ENCODE measurements around the gene ATP6V0B.

The ATP6V0B gene

GRCh38 chr1:43935711-43936427 lies 38.9 kb upstream of the ATP6V0B start:
- no peaks in the 10 kb centered on the region for H3K9me3 ChIP-seq (ENCODE audit: low read length)
- H3K27me3 ChIP-seq (ENCODE audit: control insufficient read depth in 1 of 2, insufficient read depth in 2 of 2, low read length in 2 of 2): peaks cover 11 to 12% of the 10 kb centered on the region in 2 donors
- no peaks in the 10 kb centered on the region for H3K36me3 ChIP-seq (ENCODE audit: insufficient read depth, low read length)
- H3K27ac ChIP-seq (ENCODE audit: low read depth, low read length): no peak overlapping the region
- peaks cover 30% of the 10 kb centered on the region for H3K4me1 ChIP-seq (ENCODE audit: insufficient read depth, low read length)
- H3K9ac ChIP-seq (ENCODE audit: low read length): no peak overlapping the region
- H3K4me3 ChIP-seq (ENCODE audit: low read depth in 1 of 2, low read length in 2 of 2): peak overlapping the region; percentile 15 to 58

DNA sequence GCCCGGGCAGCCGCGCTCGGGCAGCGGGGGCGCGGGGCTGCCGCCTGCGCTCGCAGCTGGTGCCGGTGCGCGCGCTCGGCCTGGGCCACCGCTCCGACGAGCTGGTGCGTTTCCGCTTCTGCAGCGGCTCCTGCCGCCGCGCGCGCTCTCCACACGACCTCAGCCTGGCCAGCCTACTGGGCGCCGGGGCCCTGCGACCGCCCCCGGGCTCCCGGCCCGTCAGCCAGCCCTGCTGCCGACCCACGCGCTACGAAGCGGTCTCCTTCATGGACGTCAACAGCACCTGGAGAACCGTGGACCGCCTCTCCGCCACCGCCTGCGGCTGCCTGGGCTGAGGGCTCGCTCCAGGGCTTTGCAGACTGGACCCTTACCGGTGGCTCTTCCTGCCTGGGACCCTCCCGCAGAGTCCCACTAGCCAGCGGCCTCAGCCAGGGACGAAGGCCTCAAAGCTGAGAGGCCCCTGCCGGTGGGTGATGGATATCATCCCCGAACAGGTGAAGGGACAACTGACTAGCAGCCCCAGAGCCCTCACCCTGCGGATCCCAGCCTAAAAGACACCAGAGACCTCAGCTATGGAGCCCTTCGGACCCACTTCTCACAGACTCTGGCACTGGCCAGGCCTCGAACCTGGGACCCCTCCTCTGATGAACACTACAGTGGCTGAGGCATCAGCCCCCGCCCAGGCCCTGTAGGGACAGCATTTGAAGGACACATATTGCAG lies 38.2 kb upstream of the ATP6V0B start:
- peak overlapping the region; percentile 38 to 52 for H3K4me3 ChIP-seq (ENCODE audit: low read depth in 1 of 2, low read length in 2 of 2)
- H3K27me3 ChIP-seq (ENCODE audit: control insufficient read depth in 1 of 2, insufficient read depth in 2 of 2, low read length in 2 of 2): peaks cover 11 to 12% of the 10 kb centered on the region in 2 donors
- no peaks in the 10 kb centered on the region for H3K9me3 ChIP-seq (ENCODE audit: low read length)
- no peak overlapping the region for H3K9ac ChIP-seq (ENCODE audit: low read length)
- H3K4me1 ChIP-seq (ENCODE audit: insufficient read depth, low read length): peaks cover 30% of the 10 kb centered on the region
- H3K36me3 ChIP-seq (ENCODE audit: insufficient read depth, low read length): no peaks in the 10 kb centered on the region
- no peak overlapping the region for H3K27ac ChIP-seq (ENCODE audit: low read depth, low read length)

DNA sequence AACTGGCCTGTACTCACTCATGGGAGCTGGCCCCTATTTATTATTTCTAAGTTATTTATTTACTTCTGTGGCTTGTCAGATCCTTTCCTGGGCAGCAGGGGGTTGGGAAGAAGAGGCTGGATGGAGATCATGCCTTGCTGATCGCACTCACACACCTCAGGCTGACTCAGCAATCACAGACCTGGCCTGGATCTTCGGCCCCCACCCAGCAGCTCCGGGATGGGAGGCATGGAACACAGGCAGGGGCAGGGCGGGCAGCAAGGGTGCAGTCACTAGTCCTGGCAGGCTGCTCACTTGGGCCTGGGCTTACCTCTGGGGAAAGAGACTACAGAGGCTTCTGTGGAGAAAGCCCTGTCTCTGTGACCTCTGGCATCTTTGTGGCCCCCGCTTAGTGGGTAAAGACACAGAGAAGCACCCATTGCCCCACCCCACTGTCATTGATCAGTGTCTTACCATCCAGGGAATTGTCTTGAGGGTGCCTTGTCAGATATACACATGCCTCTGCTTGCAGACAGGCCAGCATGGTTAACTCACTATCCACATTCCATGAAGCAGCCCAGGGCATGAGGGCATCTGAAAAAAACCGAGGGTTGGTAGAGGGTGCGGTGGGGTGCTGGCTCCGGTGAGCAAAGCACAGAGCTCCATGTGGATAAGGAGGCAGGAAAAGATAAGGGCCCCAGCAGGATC lies 37.4 kb upstream of the ATP6V0B start:
- no peak overlapping the region for H3K9ac ChIP-seq (ENCODE audit: low read length)
- no peaks in the 10 kb centered on the region for H3K9me3 ChIP-seq (ENCODE audit: low read length)
- no peaks in the 10 kb centered on the region for H3K36me3 ChIP-seq (ENCODE audit: insufficient read depth, low read length)
- peaks cover 11 to 12% of the 10 kb centered on the region in 2 donors for H3K27me3 ChIP-seq (ENCODE audit: control insufficient read depth in 1 of 2, insufficient read depth in 2 of 2, low read length in 2 of 2)
- H3K4me1 ChIP-seq (ENCODE audit: insufficient read depth, low read length): peaks cover 30% of the 10 kb centered on the region
- no peak overlapping the region for H3K27ac ChIP-seq (ENCODE audit: low read depth, low read length)
- no peak overlapping the region for H3K4me3 ChIP-seq (ENCODE audit: low read depth in 1 of 2, low read length in 2 of 2)

GRCh38 chr1:43938383-43938782 lies 36.4 kb upstream of the ATP6V0B start:
- peaks cover 24% of the 10 kb centered on the region for H3K4me1 ChIP-seq (ENCODE audit: insufficient read depth, low read length)
- no peak overlapping the region for H3K4me3 ChIP-seq (ENCODE audit: low read depth in 1 of 2, low read length in 2 of 2)
- peaks cover 5 to 8% of the 10 kb centered on the region in 2 donors for H3K27me3 ChIP-seq (ENCODE audit: control insufficient read depth in 1 of 2, insufficient read depth in 2 of 2, low read length in 2 of 2)
- H3K27ac ChIP-seq (ENCODE audit: low read depth, low read length): no peak overlapping the region
- no peak overlapping the region for H3K9ac ChIP-seq (ENCODE audit: low read length)
- H3K9me3 ChIP-seq (ENCODE audit: low read length): no peaks in the 10 kb centered on the region
- no peaks in the 10 kb centered on the region for H3K36me3 ChIP-seq (ENCODE audit: insufficient read depth, low read length)

DNA sequence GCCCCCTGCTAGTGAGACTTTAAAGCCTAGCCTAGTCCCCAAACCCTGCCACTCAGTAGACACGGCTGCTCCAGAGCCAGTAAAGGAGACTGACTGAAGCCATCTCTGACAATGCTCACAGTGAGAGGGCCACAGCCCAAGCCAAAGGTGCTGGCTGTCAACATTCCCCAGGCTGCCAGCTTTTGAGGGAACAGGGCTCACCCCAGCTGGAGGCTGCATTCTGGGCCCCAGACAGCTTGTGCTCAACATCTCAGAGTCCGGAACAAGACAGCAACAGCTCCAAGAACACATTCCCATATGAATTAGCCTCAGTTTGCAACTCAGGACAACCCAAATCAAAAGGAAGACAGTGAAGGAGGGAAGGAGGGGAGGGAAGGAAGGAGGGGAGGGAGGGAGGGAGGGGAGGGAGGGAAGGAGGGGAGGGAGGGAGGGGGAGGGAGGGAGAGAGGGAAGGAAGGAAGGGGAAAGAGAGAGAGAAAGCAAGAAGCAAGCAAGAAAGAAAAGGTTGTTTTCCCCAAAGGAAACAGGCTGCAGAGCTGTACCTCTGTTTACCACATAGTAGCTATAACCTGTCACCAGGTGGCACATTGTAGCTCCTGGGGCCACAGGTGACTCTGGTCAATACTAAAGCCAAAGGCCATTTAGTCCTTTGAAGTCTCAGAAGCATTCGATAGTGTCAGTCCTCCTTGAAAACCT lies 35.7 kb upstream of the ATP6V0B start:
- Histone ChIP-seq H3K27ac (ENCODE audit: low read depth, low read length) (no peak overlapping the region), H3K9ac (ENCODE audit: low read length) (no peak overlapping the region), H3K4me3 (ENCODE audit: low read depth in 1 of 2, low read length in 2 of 2) (no peak overlapping the region), H3K36me3 (ENCODE audit: insufficient read depth, low read length) (no peaks in the 10 kb centered on the region), H3K4me1 (ENCODE audit: insufficient read depth, low read length) (peaks cover 17% of the 10 kb centered on the region), H3K27me3 (ENCODE audit: control insufficient read depth in 1 of 2, insufficient read depth in 2 of 2, low read length in 2 of 2) (peaks cover 1 to 2% of the 10 kb centered on the region in 2 donors), H3K9me3 (ENCODE audit: low read length) (no peaks in the 10 kb centered on the region)

DNA sequence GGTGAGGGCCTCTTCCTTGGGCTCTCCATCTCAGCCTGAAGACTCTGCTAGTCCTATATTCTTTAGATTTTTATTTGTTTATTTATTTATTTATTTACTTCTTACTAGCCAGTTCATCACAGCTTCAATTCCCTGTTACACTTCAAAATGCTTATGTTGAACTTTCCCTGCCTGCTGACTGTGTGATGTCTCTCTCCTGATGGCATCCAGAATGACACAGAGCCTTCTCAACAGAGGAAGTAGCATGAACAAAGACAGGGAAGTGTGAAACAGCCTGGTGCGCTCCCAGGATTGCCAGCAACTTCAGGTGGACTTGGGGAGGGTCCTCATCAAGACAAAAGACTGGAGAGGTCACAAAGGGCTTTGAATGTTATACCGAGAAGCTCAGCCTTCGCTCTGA lies 32.3 kb upstream of the ATP6V0B start:
- peaks cover 8% of the 10 kb centered on the region for H3K4me1 ChIP-seq (ENCODE audit: insufficient read depth, low read length)
- no peaks in the 10 kb centered on the region for H3K27me3 ChIP-seq (ENCODE audit: control insufficient read depth in 1 of 2, insufficient read depth in 2 of 2, low read length in 2 of 2)
- H3K9ac ChIP-seq (ENCODE audit: low read length): no peak overlapping the region
- H3K9me3 ChIP-seq (ENCODE audit: low read length): no peaks in the 10 kb centered on the region
- no peaks in the 10 kb centered on the region for H3K36me3 ChIP-seq (ENCODE audit: insufficient read depth, low read length)
- H3K4me3 ChIP-seq (ENCODE audit: low read depth in 1 of 2, low read length in 2 of 2): no peak overlapping the region
- H3K27ac ChIP-seq (ENCODE audit: low read depth, low read length): no peak overlapping the region

- Histone ChIP-seq H3K27ac (ENCODE audit: low read depth, low read length) (no peak overlapping the region), H3K36me3 (ENCODE audit: insufficient read depth, low read length) (no peaks in the 10 kb centered on the region), H3K9ac (ENCODE audit: low read length) (no peak overlapping the region), H3K4me1 (ENCODE audit: insufficient read depth, low read length) (peaks cover 23% of the 10 kb centered on the region), H3K27me3 (ENCODE audit: control insufficient read depth in 1 of 2, insufficient read depth in 2 of 2, low read length in 2 of 2) (no peaks in the 10 kb centered on the region), H3K4me3 (ENCODE audit: low read depth in 1 of 2, low read length in 2 of 2) (no peak overlapping the region), H3K9me3 (ENCODE audit: low read length) (no peaks in the 10 kb centered on the region)
Measured at GRCh38 chr1:43944860-43945259, 29.9 kb upstream of the ATP6V0B start.

DNA sequence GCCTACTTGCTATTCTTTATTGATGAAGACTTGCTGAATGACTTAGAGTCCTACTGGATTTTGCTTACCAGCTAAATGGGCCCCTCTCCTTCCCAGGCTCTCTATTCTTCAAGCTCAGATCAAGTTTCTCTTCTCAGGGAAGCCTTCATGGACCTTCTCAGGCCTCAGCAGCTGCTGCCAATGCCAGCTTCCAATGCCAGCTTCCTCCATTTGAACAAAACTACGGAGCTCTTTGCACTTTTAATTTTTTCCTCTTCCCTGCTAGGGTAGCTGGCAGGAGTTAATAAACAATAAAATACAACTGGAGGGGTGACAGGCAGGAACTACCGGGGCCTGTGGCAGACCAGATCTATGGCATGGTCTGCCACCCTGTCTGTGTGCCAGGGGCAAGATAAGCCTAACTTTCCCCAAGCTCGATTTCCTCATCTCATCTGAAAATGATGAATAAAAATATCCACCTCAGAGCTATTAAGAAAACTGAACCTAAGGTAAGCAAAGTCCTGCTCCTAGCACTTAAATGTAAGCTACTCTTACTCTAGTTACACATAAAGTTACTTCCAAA lies 29.0 kb upstream of the ATP6V0B start:
- H3K9me3 ChIP-seq (ENCODE audit: low read length): no peaks in the 10 kb centered on the region
- H3K9ac ChIP-seq (ENCODE audit: low read length): peak overlapping the region; percentile 72
- no peaks in the 10 kb centered on the region for H3K27me3 ChIP-seq (ENCODE audit: control insufficient read depth in 1 of 2, insufficient read depth in 2 of 2, low read length in 2 of 2)
- H3K27ac ChIP-seq (ENCODE audit: low read depth, low read length): peak overlapping the region; percentile 95
- H3K4me1 ChIP-seq (ENCODE audit: insufficient read depth, low read length): peaks cover 23% of the 10 kb centered on the region
- peaks cover 2% of the 10 kb centered on the region for H3K36me3 ChIP-seq (ENCODE audit: insufficient read depth, low read length)
- peak overlapping the region; percentile 93 to 95 for H3K4me3 ChIP-seq (ENCODE audit: low read depth in 1 of 2, low read length in 2 of 2)

DNA sequence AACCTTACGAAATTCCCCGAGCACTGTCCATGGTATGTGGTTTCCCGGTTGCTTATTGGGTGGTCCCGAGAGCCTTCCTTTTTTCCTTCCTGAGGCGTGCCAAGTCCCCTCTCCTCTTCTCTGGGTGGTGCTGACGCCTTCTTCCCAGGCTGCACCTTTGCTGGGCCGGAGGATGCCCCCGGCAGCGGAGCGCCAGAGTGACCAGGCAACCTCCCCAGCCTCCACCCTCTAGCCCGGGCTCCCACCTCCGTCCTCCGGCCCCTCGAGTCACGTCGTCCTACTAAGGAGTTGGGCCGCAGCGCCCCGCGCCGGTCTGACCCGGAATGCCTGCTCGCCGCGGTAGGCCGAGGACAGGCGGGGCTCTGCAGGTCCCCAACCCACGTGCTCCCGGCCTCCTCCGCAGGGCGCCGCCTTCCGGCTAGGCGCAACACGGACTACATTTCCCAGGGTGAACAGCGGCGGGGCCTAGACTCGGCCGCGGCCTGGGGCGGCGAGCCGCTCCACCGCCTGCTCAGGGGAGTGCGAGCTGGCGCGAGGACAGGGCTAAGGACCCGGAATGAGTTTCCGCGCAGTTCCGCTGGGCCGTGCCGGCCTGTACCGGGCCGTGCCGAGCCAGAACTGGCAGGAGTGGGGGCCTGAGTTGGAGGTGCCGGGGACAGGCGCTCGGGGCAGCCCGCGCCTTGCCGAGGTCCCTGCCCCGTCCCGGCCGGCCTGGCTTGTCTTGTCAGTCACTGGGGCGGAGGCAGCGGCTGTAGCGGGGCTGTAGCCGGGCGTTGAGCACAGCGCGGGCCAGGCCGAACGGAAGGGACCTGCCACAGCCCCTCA lies 28.3 kb upstream of the ATP6V0B start, which contains the start of gene IPO13:
Gene IPO13 (plus strand): TSS at position 715 of the 825 bp plus-strand sequence. CDS start 651 bp downstream, outside the sequence.
- H3K4me1 ChIP-seq (ENCODE audit: insufficient read depth, low read length): peaks cover 23% of the 10 kb centered on the region
- peaks cover 7% of the 10 kb centered on the region for H3K36me3 ChIP-seq (ENCODE audit: insufficient read depth, low read length)

DNA sequence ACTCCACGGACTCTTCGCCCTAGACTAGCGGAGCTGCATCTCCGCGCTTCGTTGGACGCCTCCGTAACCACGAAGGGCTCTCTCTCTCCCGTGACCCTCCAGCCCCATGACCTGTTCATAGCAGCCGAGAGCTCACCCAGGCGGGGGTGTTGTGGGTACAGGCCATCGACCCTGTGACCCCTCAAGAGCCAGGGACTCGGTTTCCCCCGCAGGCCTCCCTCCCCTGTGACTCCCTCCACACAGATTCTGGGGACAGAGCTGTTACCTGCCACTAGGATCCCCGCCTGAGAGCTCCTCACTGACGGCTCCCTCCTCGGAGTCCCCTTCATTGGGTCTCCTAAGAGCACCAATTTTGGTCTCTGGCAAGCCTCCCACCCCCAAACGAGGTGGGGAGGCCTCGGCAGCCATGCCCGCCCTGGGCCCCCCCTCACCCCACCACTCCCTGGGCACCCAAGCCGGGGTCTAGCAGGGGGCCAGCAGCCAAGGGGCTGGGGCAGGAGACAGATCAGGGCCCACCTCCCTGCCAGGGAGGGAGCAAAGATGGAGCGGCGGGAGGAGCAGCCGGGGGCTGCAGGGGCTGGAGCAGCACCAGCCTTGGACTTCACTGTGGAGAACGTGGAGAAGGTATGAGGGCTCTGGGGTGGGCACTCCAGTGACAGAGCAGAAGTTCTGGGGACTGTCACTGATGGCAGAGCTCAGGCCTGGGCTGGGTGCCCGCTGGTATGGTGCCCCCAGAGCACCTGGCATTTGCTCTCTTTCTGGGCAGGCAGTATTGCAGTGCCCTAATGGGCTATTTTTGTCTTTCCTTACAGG lies 27.5 kb upstream of the ATP6V0B start:
- Histone ChIP-seq H3K27me3 (ENCODE audit: control insufficient read depth in 1 of 2, insufficient read depth in 2 of 2, low read length in 2 of 2) (no peaks in the 10 kb centered on the region), H3K27ac (ENCODE audit: low read depth, low read length) (peak overlapping the region; percentile 95), H3K4me1 (ENCODE audit: insufficient read depth, low read length) (peaks cover 23% of the 10 kb centered on the region), H3K9me3 (ENCODE audit: low read length) (no peaks in the 10 kb centered on the region), H3K9ac (ENCODE audit: low read length) (peak overlapping the region; percentile 72), H3K4me3 (ENCODE audit: low read depth in 1 of 2, low read length in 2 of 2) (peak overlapping the region; percentile 93 to 95), H3K36me3 (ENCODE audit: insufficient read depth, low read length) (peaks cover 7% of the 10 kb centered on the region)

More for the DNA sequence above, 28.3 kb upstream of the ATP6V0B start, which contains the start of gene IPO13:
- Histone ChIP-seq H3K27me3 (ENCODE audit: control insufficient read depth in 1 of 2, insufficient read depth in 2 of 2, low read length in 2 of 2) (no peaks in the 10 kb centered on the region), H3K9me3 (ENCODE audit: low read length) (no peaks in the 10 kb centered on the region), H3K27ac (ENCODE audit: low read depth, low read length) (peak within 1 kb of the TSS; percentile 95), H3K4me3 (ENCODE audit: low read depth in 1 of 2, low read length in 2 of 2) (peak within 1 kb of the TSS; percentile 93 to 95), H3K9ac (ENCODE audit: low read length) (peak within 1 kb of the TSS; percentile 72)
